GM21619 (cell line): ENCODE results near the gene FAM89A.
"Not testable (repeated sequence)": the region's sequence is repeated elsewhere in the genome, so short reads cannot be mapped to it uniquely, and the experiment has no call there.

ENCODE experiments used
- ATAC-seq: cut with Tn5 transposase; IDR thresholded peaks from one replicate; pipeline ENCODE4 v1.9.1; 2021; ENCODE audit not compliant: unreplicated experiment

FAM89A gene

GRCh38 chr1:231037585-231038517, 2.2 kb downstream of the FAM89A start:
- no peak for ATAC-seq

- no peak for ATAC-seq
These were observed 3.6 kb downstream of the FAM89A start for GRCh38 chr1:231036416-231036815.

- no peak for ATAC-seq
These were observed 4.3 kb downstream of the FAM89A start for GRCh38 chr1:231035799-231036198.

GRCh38 chr1:231032963-231033362, 7.1 kb downstream of the FAM89A start:
- ATAC-seq = no peak

GRCh38 chr1:231029841-231030240, 10.2 kb downstream of the FAM89A start:
- no peak for ATAC-seq

GRCh38 chr1:231029247-231029646, 10.8 kb downstream of the FAM89A start:
- not testable (repeated sequence) for ATAC-seq

- ATAC-seq = no peak
These were observed 11.4 kb downstream of the FAM89A start for GRCh38 chr1:231028682-231029081.

GRCh38 chr1:231027971-231028370, 12.1 kb downstream of the FAM89A start:
- ATAC-seq = no peak

- ATAC-seq = no peak
These were observed 12.7 kb downstream of the FAM89A start for GRCh38 chr1:231027136-231027925.

GRCh38 chr1:231026576-231026975, 13.5 kb downstream of the FAM89A start:
- no peak for ATAC-seq

- no peak for ATAC-seq
These were observed 16.9 kb downstream of the FAM89A start for GRCh38 chr1:231023150-231023549.

GRCh38 chr1:231022543-231022942, 17.5 kb downstream of the FAM89A start:
- ATAC-seq = not testable (repeated sequence)

GRCh38 chr1:231021540-231022031, 18.5 kb downstream of the FAM89A start:
- no peak for ATAC-seq

- no peak for ATAC-seq
These were observed 19.2 kb downstream of the FAM89A start for GRCh38 chr1:231020816-231021215.

GRCh38 chr1:231020139-231020601, 19.9 kb downstream of the FAM89A start:
- no peak for ATAC-seq

GRCh38 chr1:231019711-231020110, 20.3 kb downstream of the FAM89A start:
- ATAC-seq = no peak

- ATAC-seq = no peak
These were observed 23.1 kb downstream of the FAM89A start for GRCh38 chr1:231016966-231017365.

GRCh38 chr1:231016234-231016633, 23.8 kb downstream of the FAM89A start:
- ATAC-seq = no peak

- no peak for ATAC-seq
These were observed 26.6 kb downstream of the FAM89A start for GRCh38 chr1:231013391-231014015.

GRCh38 chr1:231011963-231012362, 28.1 kb downstream of the FAM89A start:
- ATAC-seq = no peak

- no peak for ATAC-seq
These were observed 28.7 kb downstream of the FAM89A start for GRCh38 chr1:231011360-231011759.
